ENCODE data around the gene APOBEC3A. TPM values are rescaled to one million over a fixed set of nuclear protein-coding genes. Genes with fewer than 3 reads are reported as not detected.
A peak's percentile ranks its signal among the peaks of the same experiment; 100 is the strongest.

The APOBEC3A gene
- total and polyA plus RNA-seq, 2 of the 8 experiments (the other 6 are each of a cell fraction or from before 2014, with no cell fraction given): not detected

DNA sequence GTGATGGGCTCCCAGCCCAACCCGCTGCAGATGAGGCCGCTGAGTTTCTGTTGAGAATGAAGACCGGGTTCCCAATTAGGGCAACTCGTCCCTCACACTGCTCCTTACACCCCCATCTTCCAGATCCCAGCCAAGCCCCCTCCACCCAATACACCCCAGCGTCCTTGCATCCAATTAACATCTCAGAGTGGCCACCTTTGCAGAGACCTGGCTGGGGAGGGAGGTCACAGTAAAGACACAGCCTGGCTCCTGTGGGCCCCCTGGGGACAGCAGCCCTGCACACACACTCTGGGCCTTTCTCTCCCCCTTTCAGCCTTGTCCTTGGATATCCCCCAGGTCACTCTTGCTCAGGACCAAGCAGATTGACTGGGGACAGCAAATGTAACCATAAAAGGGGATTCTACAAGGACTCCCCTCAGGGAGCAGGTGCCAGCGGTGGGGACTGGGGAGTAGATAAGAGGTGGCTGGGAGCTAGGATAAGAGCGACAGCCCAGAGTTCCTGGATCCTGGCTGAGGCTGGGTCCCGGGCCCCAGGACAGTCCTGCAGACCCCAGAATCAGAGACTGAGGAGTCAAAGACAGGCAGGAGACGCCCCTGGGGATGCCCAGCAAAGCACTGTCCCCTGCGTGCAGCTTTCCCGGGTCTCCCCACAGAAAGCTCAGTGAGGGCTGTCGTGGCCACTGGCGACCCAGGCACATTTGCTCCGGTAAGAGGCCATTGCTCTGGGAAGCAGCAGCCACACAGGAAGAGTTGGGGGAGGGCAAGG, 8.4 kb downstream of the APOBEC3A start:
- H3K23me2 ChIP-seq (ENCODE audit: low read depth, low read length): no peaks in the 10 kb centered on the region
- no peaks in the 10 kb centered on the region for H3K79me2 ChIP-seq (ENCODE audit: control insufficient read depth in 1 of 2, insufficient read depth in 2 of 2, low read length in 2 of 2)
- H3K56ac ChIP-seq (replicated peaks; ENCODE audit: insufficient read length, low read depth, low read length): no peak overlapping the region
- no peak overlapping the region for H3K14ac ChIP-seq (ENCODE audit: insufficient read length)
- H2BK5ac ChIP-seq (ENCODE audit: low read depth, low read length): no peak overlapping the region
- no peak overlapping the region for H3K18ac ChIP-seq (ENCODE audit: extremely low read depth, low read length)
- no peaks in the 10 kb centered on the region for H3K27me3 ChIP-seq (replicated peaks in 1 of 4; ENCODE audit: control insufficient read depth in 3 of 4, extremely low read depth in 1 of 4, insufficient read depth in 3 of 4, low read length in 3 of 4)
- H4K20me1 ChIP-seq (replicated peaks in 1 of 2; ENCODE audit: control insufficient read depth in 1 of 2, insufficient read depth in 2 of 2, low read length in 2 of 2): no peaks in the 10 kb centered on the region
- no peaks in the 10 kb centered on the region for H3K9me3 ChIP-seq (ENCODE audit: insufficient read depth in 2 of 2, low read depth in 1 of 2, low read length in 1 of 2)
- peak overlapping the region; percentile 23; the same call in 1 of the 2 replicates for H2AFZ ChIP-seq (ENCODE audit: low read length)
- ChIA-PET CTCF (ENCODE audit: partially characterized antibody) (interaction anchor here (1.0 to 1.5 kb wide), 4 partner anchors 11 to 197 kb away, joined by 3 to 4 read pairs (median 3); partner anchors contain the start of gene APOBEC3D), POLR2A (ENCODE audit: partially characterized antibody) (interaction anchor here (0.7 kb wide), 1 partner anchor 9 kb away, joined by 3 read pairs; no protein-coding TSS in a partner anchor)
- H3K9ac ChIP-seq (replicated peaks in 1 of 4; ENCODE audit: extremely low read depth in 1 of 4, low read depth in 3 of 4, low read length in 3 of 4): no peak overlapping the region
- TF ChIP-seq SP1 (IDR thresholded peaks at IDR 0.05; ENCODE audit: low read depth, low read length): no peak
- no peak for TF ChIP-seq TBP (IDR thresholded peaks at IDR 0.05; ENCODE audit: low read depth, low read length)
- DNase-seq (ENCODE audit: low read depth in 1 of 2, low spot score in 2 of 2): no peak
- H4K5ac ChIP-seq (ENCODE audit: insufficient read length, low read depth, low read length): no peak overlapping the region
- no peak for FAIRE-seq
- no peak overlapping the region for H4K8ac ChIP-seq (ENCODE audit: extremely low read depth, insufficient read depth, low read length)
- no peak overlapping the region for H3K23ac ChIP-seq (ENCODE audit: insufficient read length)
- H4K91ac ChIP-seq (replicated peaks; ENCODE audit: insufficient read length, low read length): no peak overlapping the region
- no peak overlapping the region for H2BK20ac ChIP-seq (ENCODE audit: low read length)
- H2BK15ac ChIP-seq (ENCODE audit: low read length): no peak overlapping the region
- no peak overlapping the region for H3K4me2 ChIP-seq (ENCODE audit: insufficient read depth in 1 of 2, low read depth in 2 of 2, low read length in 2 of 2)
- H2BK120ac ChIP-seq (replicated peaks; ENCODE audit: low read depth, low read length): no peak overlapping the region
- H3K36me3 ChIP-seq (ENCODE audit: control insufficient read depth in 2 of 4, insufficient read depth in 4 of 4, low read length in 3 of 4): no peaks in the 10 kb centered on the region
- H2BK12ac ChIP-seq (ENCODE audit: low read depth, low read length): no peak overlapping the region
- WGBS, 2 experiments (ENCODE audit: extremely low coverage in 1 of 2, insufficient coverage in 1 of 2, insufficient read length in 1 of 2, insufficient replicate concordance in 2 of 2, low coverage in 1 of 2, low lambda C conversion rate in 2 of 2, missing lambda C conversion rate in 1 of 2): 87% methylated on average over 14 of the region's 14 CpGs; no CpG with 5 or more reads in 1 of the 2 experiments
- no peak overlapping the region for H3K4ac ChIP-seq (replicated peaks; ENCODE audit: insufficient read length, low read depth, low read length)
- 0 out of 2 replicates have a peak overlapping the region, but pooled peaks have one; percentile 56 for H2AK5ac ChIP-seq (ENCODE audit: low read depth, low read length)
- no peaks in the 10 kb centered on the region for H3K79me1 ChIP-seq (ENCODE audit: low read depth, low read length)
- H3K4me3 ChIP-seq (ENCODE audit: extremely low read depth in 1 of 4, insufficient read depth in 2 of 4, low read depth in 3 of 4, low read length in 4 of 4): no peak overlapping the region
- no peak overlapping the region for H3K27ac ChIP-seq (ENCODE audit: low read depth, low read length)
- H3K4me1 ChIP-seq (replicated peaks in 1 of 4; ENCODE audit: control insufficient read depth in 3 of 4, insufficient read depth in 4 of 4, low read length in 3 of 4): peaks cover 0 to 10% (median 3%) of the 10 kb centered on the region in 4 experiments; a peak in 5 of 7 replicates
